A549 treated with GW870086 at 1 μM for 4 hours (cell line): Measurements from ENCODE around the gene TRIM51. TPM values are rescaled to one million over a fixed set of nuclear protein-coding genes. Genes with fewer than 3 reads are reported as not detected.

Source experiments
- total RNA-seq: library from RNA; stranded (reverse); fragments of 200-300 nt; extraction: Qiagen RNA extraction; gene quantifications from 5 replicates; pipeline ENCODE4 v1.2.3, GENCODE V29; 2022; ENCODE audit warnings: low read depth

Gene TRIM51, protein sequence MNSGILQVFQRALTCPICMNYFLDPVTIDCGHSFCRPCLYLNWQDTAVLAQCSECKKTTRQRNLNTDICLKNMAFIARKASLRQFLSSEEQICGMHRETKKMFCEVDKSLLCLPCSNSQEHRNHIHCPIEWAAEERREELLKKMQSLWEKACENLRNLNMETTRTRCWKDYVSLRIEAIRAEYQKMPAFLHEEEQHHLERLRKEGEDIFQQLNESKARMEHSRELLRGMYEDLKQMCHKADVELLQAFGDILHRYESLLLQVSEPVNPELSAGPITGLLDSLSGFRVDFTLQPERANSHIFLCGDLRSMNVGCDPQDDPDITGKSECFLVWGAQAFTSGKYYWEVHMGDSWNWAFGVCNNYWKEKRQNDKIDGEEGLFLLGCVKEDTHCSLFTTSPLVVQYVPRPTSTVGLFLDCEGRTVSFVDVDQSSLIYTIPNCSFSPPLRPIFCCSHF
- not detected in 5 replicates for total RNA-seq

DNA sequence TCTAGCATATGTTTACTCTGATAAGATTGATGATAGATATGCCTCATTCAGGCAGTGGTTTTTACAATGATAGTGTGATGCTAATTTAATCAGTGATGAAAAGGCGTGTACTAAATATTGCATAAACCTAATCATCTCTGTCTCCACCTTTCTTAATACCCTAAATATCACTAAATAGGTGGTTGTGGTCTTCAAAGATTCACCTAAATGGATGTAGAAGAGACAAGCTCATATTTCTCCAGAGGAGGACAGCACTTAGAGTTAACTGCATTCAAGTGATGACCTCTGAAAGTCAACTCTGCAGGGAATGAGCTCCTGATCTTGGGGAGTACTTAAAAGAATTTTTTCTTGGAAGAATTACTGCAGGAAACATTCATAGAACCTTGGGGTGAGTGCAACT lies at the start of gene TRIM51:
Gene TRIM51, plus strand, starts transcription at position 301 of the 400 bp plus-strand sequence. CDS start 2,132 bp downstream, outside the sequence.

GRCh38 chr11:55838452-55838851 lies 44.6 kb upstream of the TRIM51 start, which contains the start of gene OR5D16:
Gene OR5D16 (plus strand): TSS chr11:55838752. CDS start chr11:55838752, 0 bp downstream.

GRCh38 chr11:55914482-55914881 lies 31.4 kb downstream of the TRIM51 start, which contains the start of gene OR5W2:
Gene OR5W2 (minus strand): TSS chr11:55914582. CDS start chr11:55914582, 0 bp downstream.

DNA sequence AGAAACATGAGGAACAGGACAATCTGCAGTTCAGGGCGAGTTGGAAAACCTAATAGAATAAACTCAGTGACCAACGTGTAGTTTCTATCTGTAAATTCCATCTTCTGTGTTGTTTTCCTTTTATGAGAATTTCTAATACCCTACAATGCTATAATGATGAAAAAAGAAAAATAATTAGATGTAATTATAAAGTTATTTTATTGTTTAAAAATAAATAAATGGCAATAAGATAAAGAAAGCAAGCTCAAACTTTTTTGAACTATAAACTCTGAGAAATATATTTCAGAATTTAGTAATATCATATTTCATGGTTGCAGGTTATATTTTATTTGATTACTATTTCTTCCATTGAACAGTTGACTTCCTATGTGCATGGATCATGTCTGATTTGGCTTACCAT lies 53.2 kb downstream of the TRIM51 start, which contains the start of gene OR5I1:
Gene OR5I1, minus strand, starts transcription at position 101 of the 400 bp plus-strand sequence. Its CDS starts 0 bp downstream, at position 101.

Other genes with a start within 250 kb of the TRIM51 start
- not detected in 5 replicates for gene OR4P4, start 248.2 kb upstream of the TRIM51 start, total RNA-seq
- not detected in 5 replicates for gene OR4S2, start 235.0 kb upstream of the TRIM51 start, total RNA-seq
- gene OR4C6, start 221.1 kb upstream of the TRIM51 start, total RNA-seq: not detected in 5 replicates
- gene OR5D13, start 109.9 kb upstream of the TRIM51 start, total RNA-seq: not detected in 5 replicates
- not detected in 5 replicates for gene OR5D14, start 87.7 kb upstream of the TRIM51 start, total RNA-seq
- gene OR5L1, start 71.9 kb upstream of the TRIM51 start, total RNA-seq: not detected in 5 replicates
- gene OR5D18, start 63.7 kb upstream of the TRIM51 start, total RNA-seq: not detected in 5 replicates
- gene OR5L2, start 56.1 kb upstream of the TRIM51 start, total RNA-seq: not detected in 5 replicates
- gene OR5D16, start 44.5 kb upstream of the TRIM51 start, total RNA-seq: not detected in 5 replicates
- gene OR5W2, start 31.3 kb downstream of the TRIM51 start, total RNA-seq: not detected in 5 replicates
- gene OR5I1, start 53.1 kb downstream of the TRIM51 start, total RNA-seq: not detected in 5 replicates
- gene OR10AG1, start 86.6 kb downstream of the TRIM51 start, total RNA-seq: not detected in 5 replicates
- gene OR5F1, start 111.3 kb downstream of the TRIM51 start, total RNA-seq: not detected in 5 replicates
- not detected in 5 replicates for gene OR5AS1, start 144.4 kb downstream of the TRIM51 start, total RNA-seq
- not detected in 5 replicates for gene OR8I2, start 210.0 kb downstream of the TRIM51 start, total RNA-seq
- gene OR8H2, start 220.4 kb downstream of the TRIM51 start, total RNA-seq: not detected in 5 replicates
- not detected in 5 replicates for gene OR8H3, start 239.1 kb downstream of the TRIM51 start, total RNA-seq